ENCODE measurements around the gene LDHAL6B.

The LDHAL6B gene

GRCh38 chr15:59179717-59180116 lies 26.9 kb upstream of the LDHAL6B start:
- no peak overlapping the region for H3K4me3 Mint-ChIP-seq
- H3K27me3 Mint-ChIP-seq (ENCODE audit: low read depth): no peaks in the 10 kb centered on the region
- H3K36me3 Mint-ChIP-seq (ENCODE audit: low read depth): peaks cover 83% of the 10 kb centered on the region
- peaks cover 26% of the 10 kb centered on the region for H3K9me3 Mint-ChIP-seq
- no peak for TF ChIP-seq CTCF (IDR thresholded peaks at IDR 0.05; ENCODE audit: unreplicated experiment in 3 of 3)
- no peak overlapping the region for H3K27ac Mint-ChIP-seq
- H3K4me1 Mint-ChIP-seq: peaks cover 25% of the 10 kb centered on the region

GRCh38 chr15:59180945-59181600 lies 25.6 kb upstream of the LDHAL6B start:
- peaks cover 82% of the 10 kb centered on the region for H3K36me3 Mint-ChIP-seq (ENCODE audit: low read depth)
- TF ChIP-seq CTCF (IDR thresholded peaks at IDR 0.05; ENCODE audit: unreplicated experiment in 3 of 3): no peak
- H3K4me1 Mint-ChIP-seq: peaks cover 14% of the 10 kb centered on the region
- H3K27ac Mint-ChIP-seq: no peak overlapping the region
- H3K9me3 Mint-ChIP-seq: peaks cover 30% of the 10 kb centered on the region
- H3K27me3 Mint-ChIP-seq (ENCODE audit: low read depth): no peaks in the 10 kb centered on the region
- no peak overlapping the region for H3K4me3 Mint-ChIP-seq

DNA sequence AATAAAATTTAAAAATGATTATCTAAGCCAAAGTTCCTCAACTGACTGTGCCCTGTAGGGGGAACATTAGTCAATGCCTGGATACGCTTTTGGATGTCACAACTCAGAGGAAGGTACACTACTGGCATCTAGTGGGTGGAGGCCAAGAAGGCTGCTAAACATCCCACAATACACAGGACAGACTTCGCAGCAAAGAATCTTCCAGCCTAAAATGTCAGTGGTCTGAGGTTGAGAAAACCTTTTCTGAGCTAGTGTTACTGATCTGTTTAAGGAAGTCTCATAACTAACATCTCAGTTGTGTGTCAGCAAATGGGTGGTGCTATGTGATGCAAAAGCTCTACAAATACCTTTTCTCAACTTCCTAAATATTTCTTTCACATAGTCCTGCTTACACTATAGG lies 20.9 kb upstream of the LDHAL6B start:
- H3K9me3 Mint-ChIP-seq: peaks cover 31% of the 10 kb centered on the region
- TF ChIP-seq CTCF (IDR thresholded peaks at IDR 0.05; ENCODE audit: unreplicated experiment in 3 of 3): no peak
- H3K27ac Mint-ChIP-seq: no peak overlapping the region
- no peak overlapping the region for H3K4me3 Mint-ChIP-seq
- peaks cover 81% of the 10 kb centered on the region for H3K36me3 Mint-ChIP-seq (ENCODE audit: low read depth)
- H3K27me3 Mint-ChIP-seq (ENCODE audit: low read depth): no peaks in the 10 kb centered on the region
- H3K4me1 Mint-ChIP-seq: no peaks in the 10 kb centered on the region

GRCh38 chr15:59186501-59186900 lies 20.1 kb upstream of the LDHAL6B start:
- H3K27me3 Mint-ChIP-seq (ENCODE audit: low read depth): no peaks in the 10 kb centered on the region
- peaks cover 81% of the 10 kb centered on the region for H3K36me3 Mint-ChIP-seq (ENCODE audit: low read depth)
- H3K9me3 Mint-ChIP-seq: peaks cover 28% of the 10 kb centered on the region
- no peak overlapping the region for H3K27ac Mint-ChIP-seq
- no peak overlapping the region for H3K4me3 Mint-ChIP-seq
- TF ChIP-seq CTCF (IDR thresholded peaks at IDR 0.05; ENCODE audit: unreplicated experiment in 3 of 3): no peak
- no peaks in the 10 kb centered on the region for H3K4me1 Mint-ChIP-seq

GRCh38 chr15:59189241-59189640 lies 17.4 kb upstream of the LDHAL6B start:
- Mint-ChIP-seq H3K4me1 (no peaks in the 10 kb centered on the region), H3K27ac (no peak overlapping the region), H3K4me3 (no peak overlapping the region), H3K27me3 (ENCODE audit: low read depth) (no peaks in the 10 kb centered on the region), H3K9me3 (peaks cover 11% of the 10 kb centered on the region), H3K36me3 (ENCODE audit: low read depth) (peaks cover 77% of the 10 kb centered on the region)
- TF ChIP-seq CTCF (IDR thresholded peaks at IDR 0.05; ENCODE audit: unreplicated experiment in 3 of 3): no peak

DNA sequence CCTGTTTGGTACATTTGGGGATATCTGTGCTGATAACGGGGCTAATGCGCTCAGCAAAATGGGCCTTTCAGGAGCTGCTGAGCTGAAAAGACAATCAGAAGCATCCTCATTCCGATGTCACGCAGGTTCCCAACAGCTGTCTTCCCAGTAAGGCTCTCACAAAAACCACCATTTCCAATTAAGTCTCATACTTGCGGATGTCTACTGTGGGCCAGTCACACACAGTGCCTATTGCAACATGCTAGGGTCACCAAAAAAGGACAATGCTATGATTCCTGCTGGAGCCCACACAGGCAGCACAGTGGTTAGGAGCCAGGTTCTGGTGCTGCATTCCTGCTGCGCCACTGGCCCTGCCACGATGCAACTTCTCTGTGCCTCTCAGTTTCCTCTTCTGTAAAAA lies 16.4 kb upstream of the LDHAL6B start:
- no peak for TF ChIP-seq CTCF (IDR thresholded peaks at IDR 0.05; ENCODE audit: unreplicated experiment in 3 of 3)
- no peak overlapping the region for H3K27ac Mint-ChIP-seq
- H3K36me3 Mint-ChIP-seq (ENCODE audit: low read depth): peaks cover 79% of the 10 kb centered on the region
- no peak overlapping the region for H3K4me3 Mint-ChIP-seq
- no peaks in the 10 kb centered on the region for H3K4me1 Mint-ChIP-seq
- no peaks in the 10 kb centered on the region for H3K27me3 Mint-ChIP-seq (ENCODE audit: low read depth)
- peaks cover 4% of the 10 kb centered on the region for H3K9me3 Mint-ChIP-seq
